ENCODE data around the gene PEAR1. TPM values are rescaled to one million over a fixed set of nuclear protein-coding genes. Genes with fewer than 3 reads are reported as not detected.
A peak's percentile ranks its signal among the peaks of the same experiment; 100 is the strongest.

The PEAR1 gene
- total and polyA plus RNA-seq, 4 experiments from 2014 or later = 0.32 to 0.36 TPM; not detected in 2

GRCh38 chr1:156956333-156956732 is 62.8 kb downstream of the PEAR1 start:
- H3K27ac Mint-ChIP-seq = peak overlapping the region in 1 of 7 donors; percentile 17
- no peak for DNase-seq
- H3K27me3 Mint-ChIP-seq = peaks cover 0 to 2% of the 10 kb centered on the region in 2 donors
- POLR2A ChIA-PET (ENCODE audit: partially characterized antibody) = interaction anchor here (0.9 kb wide), 1 partner anchor 8 kb away, joined by 3 read pairs; no protein-coding TSS in a partner anchor
- Histone ChIP-seq H3K27ac (ENCODE audit: low read depth, low read length) (no peak overlapping the region), H3K9me3 (ENCODE audit: control insufficient read depth in 1 of 2, low read length in 2 of 2) (no peaks in the 10 kb centered on the region), H3K36me3 (ENCODE audit: insufficient read depth, low read length) (peaks cover 25% of the 10 kb centered on the region), H3K4me3 (ENCODE audit: low read length in 2 of 2) (no peak overlapping the region), H3K27me3 (ENCODE audit: insufficient read depth, low read length) (no peaks in the 10 kb centered on the region), H3K4me1 (ENCODE audit: insufficient read depth, low read length) (peaks cover 5% of the 10 kb centered on the region)
- H3K9me3 Mint-ChIP-seq = no peaks in the 10 kb centered on the region
- H3K4me3 Mint-ChIP-seq = no peak overlapping the region
- H3K36me3 Mint-ChIP-seq = peaks cover 36 to 74% of the 10 kb centered on the region in 2 donors
- peaks cover 0 to 15% (median 6%) of the 10 kb centered on the region in 4 donors for H3K4me1 Mint-ChIP-seq
- intact Hi-C loops (cut with micrococcal nuclease) = no loop called here
- CTCF ChIA-PET (ENCODE audit: partially characterized antibody) = interaction anchor here (0.9 to 1.5 kb wide), 2 partner anchors 11 to 200 kb away, joined by 3 to 4 read pairs; no protein-coding TSS in a partner anchor

GRCh38 chr1:156957634-156958033 is 64.1 kb downstream of the PEAR1 start:
- Mint-ChIP-seq H3K36me3 (peaks cover 30 to 72% of the 10 kb centered on the region in 2 donors), H3K4me1 (peaks cover 8 to 27% (median 15%) of the 10 kb centered on the region in 4 donors), H3K27ac (no peak overlapping the region), H3K27me3 (peaks cover 0 to 2% of the 10 kb centered on the region in 2 donors), H3K9me3 (peaks cover 0 to 4% (median 1%) of the 10 kb centered on the region in 8 donors), H3K4me3 (no peak overlapping the region)
- DNase-seq = no peak
- Histone ChIP-seq H3K4me1 (ENCODE audit: insufficient read depth, low read length) (peaks cover 16% of the 10 kb centered on the region), H3K27me3 (ENCODE audit: insufficient read depth, low read length) (no peaks in the 10 kb centered on the region), H3K4me3 (ENCODE audit: low read length in 2 of 2) (no peak overlapping the region), H3K27ac (ENCODE audit: low read depth, low read length) (no peak overlapping the region), H3K9me3 (ENCODE audit: control insufficient read depth in 1 of 2, low read length in 2 of 2) (no peaks in the 10 kb centered on the region), H3K36me3 (ENCODE audit: insufficient read depth, low read length) (peaks cover 22% of the 10 kb centered on the region)
- POLR2A ChIA-PET (ENCODE audit: partially characterized antibody) = no interaction called here
- CTCF ChIA-PET (ENCODE audit: partially characterized antibody) = interaction anchor here (1.3 to 1.5 kb wide), 2 partner anchors 9 to 232 kb away, joined by 3 to 4 read pairs; no protein-coding TSS in a partner anchor
- intact Hi-C loops (cut with micrococcal nuclease) = no loop called here

GRCh38 chr1:156958247-156958714 is 64.8 kb downstream of the PEAR1 start:
- Mint-ChIP-seq H3K36me3 (peaks cover 28 to 68% of the 10 kb centered on the region in 2 donors), H3K27me3 (peaks cover 0 to 2% of the 10 kb centered on the region in 2 donors), H3K27ac (peak overlapping the region in 2 of 7 donors; percentile 63 to 73), H3K4me1 (peaks cover 13 to 33% (median 20%) of the 10 kb centered on the region in 4 donors), H3K4me3 (no peak overlapping the region), H3K9me3 (peaks cover 0 to 4% (median 3%) of the 10 kb centered on the region in 8 donors)
- Histone ChIP-seq H3K4me1 (ENCODE audit: insufficient read depth, low read length) (peaks cover 22% of the 10 kb centered on the region), H3K27me3 (ENCODE audit: insufficient read depth, low read length) (no peaks in the 10 kb centered on the region), H3K27ac (ENCODE audit: low read depth, low read length) (no peak overlapping the region), H3K36me3 (ENCODE audit: insufficient read depth, low read length) (peaks cover 22% of the 10 kb centered on the region), H3K4me3 (ENCODE audit: low read length in 2 of 2) (no peak overlapping the region), H3K9me3 (ENCODE audit: control insufficient read depth in 1 of 2, low read length in 2 of 2) (no peaks in the 10 kb centered on the region)
- intact Hi-C loops (cut with micrococcal nuclease) = no loop called here
- CTCF ChIA-PET (ENCODE audit: partially characterized antibody) = interaction anchor here (1.3 to 3.9 kb wide), 3 partner anchors 12 to 232 kb away, joined by 3 to 21 read pairs (median 7); no protein-coding TSS in a partner anchor
- POLR2A ChIA-PET (ENCODE audit: partially characterized antibody) = no interaction called here
- DNase-seq = no peak

GRCh38 chr1:156959414-156959813 is 65.9 kb downstream of the PEAR1 start:
- H3K4me3 Mint-ChIP-seq = no peak overlapping the region
- Histone ChIP-seq H3K36me3 (ENCODE audit: insufficient read depth, low read length) (peaks cover 22% of the 10 kb centered on the region), H3K27me3 (ENCODE audit: insufficient read depth, low read length) (no peaks in the 10 kb centered on the region), H3K4me3 (ENCODE audit: low read length in 2 of 2) (no peak overlapping the region), H3K4me1 (ENCODE audit: insufficient read depth, low read length) (peaks cover 34% of the 10 kb centered on the region), H3K27ac (ENCODE audit: low read depth, low read length) (no peak overlapping the region), H3K9me3 (ENCODE audit: control insufficient read depth in 1 of 2, low read length in 2 of 2) (no peaks in the 10 kb centered on the region)
- ChIA-PET POLR2A (ENCODE audit: partially characterized antibody) (interaction anchor here (0.5 kb wide), 1 partner anchor 47 kb away, joined by 3 read pairs; no protein-coding TSS in a partner anchor), CTCF (ENCODE audit: partially characterized antibody) (interaction anchor here (0.8 to 3.9 kb wide), 7 partner anchors 11 to 69 kb away, joined by 3 to 21 read pairs (median 7); no protein-coding TSS in a partner anchor)
- intact Hi-C loops (cut with micrococcal nuclease) = no loop called here
- peaks cover 0 to 2% of the 10 kb centered on the region in 2 donors for H3K27me3 Mint-ChIP-seq
- DNase-seq = no peak
- peaks cover 0 to 7% (median 3%) of the 10 kb centered on the region in 8 donors for H3K9me3 Mint-ChIP-seq
- peaks cover 24 to 67% of the 10 kb centered on the region in 2 donors for H3K36me3 Mint-ChIP-seq
- peak overlapping the region in 3 of 7 donors; percentile 36 to 49 (median 45) for H3K27ac Mint-ChIP-seq
- H3K4me1 Mint-ChIP-seq = peaks cover 24 to 45% (median 31%) of the 10 kb centered on the region in 4 donors

GRCh38 chr1:156959925-156960324 is 66.4 kb downstream of the PEAR1 start:
- Histone ChIP-seq H3K9me3 (ENCODE audit: control insufficient read depth in 1 of 2, low read length in 2 of 2) (no peaks in the 10 kb centered on the region), H3K4me3 (ENCODE audit: low read length in 2 of 2) (no peak overlapping the region), H3K27me3 (ENCODE audit: insufficient read depth, low read length) (no peaks in the 10 kb centered on the region), H3K36me3 (ENCODE audit: insufficient read depth, low read length) (peaks cover 22% of the 10 kb centered on the region), H3K4me1 (ENCODE audit: insufficient read depth, low read length) (peaks cover 37% of the 10 kb centered on the region), H3K27ac (ENCODE audit: low read depth, low read length) (no peak overlapping the region)
- peaks cover 25 to 47% (median 33%) of the 10 kb centered on the region in 4 donors for H3K4me1 Mint-ChIP-seq
- intact Hi-C loops (cut with micrococcal nuclease) = no loop called here
- H3K9me3 Mint-ChIP-seq = peaks cover 0 to 7% (median 3%) of the 10 kb centered on the region in 8 donors
- ChIA-PET POLR2A (ENCODE audit: partially characterized antibody) (no interaction called here), CTCF (ENCODE audit: partially characterized antibody) (interaction anchor here (0.8 to 3.9 kb wide), 8 partner anchors 10 to 70 kb away, joined by 3 to 21 read pairs (median 6); no protein-coding TSS in a partner anchor)
- peak overlapping the region in 1 of 7 donors; percentile 43 for H3K27ac Mint-ChIP-seq
- H3K4me3 Mint-ChIP-seq = no peak overlapping the region
- H3K36me3 Mint-ChIP-seq = peaks cover 19 to 62% of the 10 kb centered on the region in 2 donors
- DNase-seq = no peak
- H3K27me3 Mint-ChIP-seq = peaks cover 0 to 1% of the 10 kb centered on the region in 2 donors

GRCh38 chr1:156961709-156962108 is 68.2 kb downstream of the PEAR1 start:
- Histone ChIP-seq H3K27ac (ENCODE audit: low read depth, low read length) (no peak overlapping the region), H3K9me3 (ENCODE audit: control insufficient read depth in 1 of 2, low read length in 2 of 2) (no peaks in the 10 kb centered on the region), H3K4me3 (ENCODE audit: low read length in 2 of 2) (no peak overlapping the region), H3K4me1 (ENCODE audit: insufficient read depth, low read length) (peaks cover 37% of the 10 kb centered on the region), H3K36me3 (ENCODE audit: insufficient read depth, low read length) (peaks cover 12% of the 10 kb centered on the region), H3K27me3 (ENCODE audit: insufficient read depth, low read length) (no peaks in the 10 kb centered on the region)
- Mint-ChIP-seq H3K9me3 (peaks cover 0 to 7% (median 3%) of the 10 kb centered on the region in 8 donors), H3K36me3 (peaks cover 17 to 49% of the 10 kb centered on the region in 2 donors), H3K4me3 (peak overlapping the region in 7 of 8 donors; percentile 49 to 72 (median 59)), H3K4me1 (peaks cover 28 to 47% (median 33%) of the 10 kb centered on the region in 4 donors), H3K27ac (peak overlapping the region in 3 of 7 donors; percentile 36 to 72 (median 46)), H3K27me3 (peaks cover 0 to 1% of the 10 kb centered on the region in 2 donors)
- CTCF ChIA-PET (ENCODE audit: partially characterized antibody) = interaction anchor here (1.3 to 3.9 kb wide), 5 partner anchors 8 to 70 kb away, joined by 3 to 21 read pairs (median 6); no protein-coding TSS in a partner anchor
- POLR2A ChIA-PET (ENCODE audit: partially characterized antibody) = no interaction called here
- peak in 4 of 5 donors; percentile 37 to 54 (median 38) for DNase-seq
- intact Hi-C loops (cut with micrococcal nuclease) = no loop called here

GRCh38 chr1:156963621-156964020 is 70.1 kb downstream of the PEAR1 start:
- CTCF ChIA-PET (ENCODE audit: partially characterized antibody) = interaction anchor here (1.2 to 2.0 kb wide), 4 partner anchors 23 to 73 kb away, joined by 3 to 10 read pairs (median 6); no protein-coding TSS in a partner anchor
- intact Hi-C loops (cut with micrococcal nuclease) = no loop called here

More at GRCh38 chr1:156963621-156964020, 70.1 kb downstream of the PEAR1 start:
- peak overlapping the region; percentile 79 to 96 (median 90) for H3K4me3 Mint-ChIP-seq
- peaks cover 37% of the 10 kb centered on the region for H3K4me1 ChIP-seq (ENCODE audit: insufficient read depth, low read length)
- DNase-seq = peak; percentile 39 to 60 (median 49)
- H3K27me3 ChIP-seq (ENCODE audit: insufficient read depth, low read length) = no peaks in the 10 kb centered on the region
- peaks cover 5 to 7% of the 10 kb centered on the region in 2 donors for H3K27me3 Mint-ChIP-seq
- H3K36me3 Mint-ChIP-seq = peaks cover 9 to 31% of the 10 kb centered on the region in 2 donors
- H3K27ac Mint-ChIP-seq = peak overlapping the region; percentile 65 to 96 (median 92)
- no peak overlapping the region for H3K27ac ChIP-seq (ENCODE audit: low read depth, low read length)
- no peaks in the 10 kb centered on the region for H3K9me3 ChIP-seq (ENCODE audit: control insufficient read depth in 1 of 2, low read length in 2 of 2)
- peak overlapping the region; percentile 57 to 59 for H3K4me3 ChIP-seq (ENCODE audit: low read length in 2 of 2)
- POLR2A ChIA-PET (ENCODE audit: partially characterized antibody) = interaction anchor here (0.9 kb wide), 1 partner anchor 8 kb away, joined by 3 read pairs; no protein-coding TSS in a partner anchor
- H3K9me3 Mint-ChIP-seq = peaks cover 0 to 7% (median 3%) of the 10 kb centered on the region in 8 donors
- H3K4me1 Mint-ChIP-seq = peaks cover 28 to 41% (median 31%) of the 10 kb centered on the region in 4 donors
- H3K36me3 ChIP-seq (ENCODE audit: insufficient read depth, low read length) = peaks cover 9% of the 10 kb centered on the region
